ENCODE data around the gene BNC2.

DNA sequence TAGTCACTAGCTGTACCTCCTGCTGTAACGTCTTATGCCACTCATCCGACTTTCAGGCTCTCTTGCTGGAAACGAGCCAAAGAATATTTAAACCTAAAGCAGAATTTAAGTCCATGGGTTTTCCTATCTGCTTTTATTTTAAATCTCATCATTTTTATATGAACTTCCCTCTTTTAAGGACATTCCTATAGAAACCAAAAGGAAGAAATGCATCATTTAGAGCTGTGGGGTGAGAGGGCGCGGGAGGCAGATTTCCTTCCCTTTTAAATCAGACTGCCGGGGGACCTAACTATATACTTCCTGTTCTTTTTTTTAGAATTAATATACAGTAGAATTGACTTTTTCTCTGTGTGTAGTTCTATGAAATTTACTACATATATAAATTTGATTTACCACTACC lies 468.8 kb downstream of the BNC2 start:
- TF ChIP-seq, protein P1, sequence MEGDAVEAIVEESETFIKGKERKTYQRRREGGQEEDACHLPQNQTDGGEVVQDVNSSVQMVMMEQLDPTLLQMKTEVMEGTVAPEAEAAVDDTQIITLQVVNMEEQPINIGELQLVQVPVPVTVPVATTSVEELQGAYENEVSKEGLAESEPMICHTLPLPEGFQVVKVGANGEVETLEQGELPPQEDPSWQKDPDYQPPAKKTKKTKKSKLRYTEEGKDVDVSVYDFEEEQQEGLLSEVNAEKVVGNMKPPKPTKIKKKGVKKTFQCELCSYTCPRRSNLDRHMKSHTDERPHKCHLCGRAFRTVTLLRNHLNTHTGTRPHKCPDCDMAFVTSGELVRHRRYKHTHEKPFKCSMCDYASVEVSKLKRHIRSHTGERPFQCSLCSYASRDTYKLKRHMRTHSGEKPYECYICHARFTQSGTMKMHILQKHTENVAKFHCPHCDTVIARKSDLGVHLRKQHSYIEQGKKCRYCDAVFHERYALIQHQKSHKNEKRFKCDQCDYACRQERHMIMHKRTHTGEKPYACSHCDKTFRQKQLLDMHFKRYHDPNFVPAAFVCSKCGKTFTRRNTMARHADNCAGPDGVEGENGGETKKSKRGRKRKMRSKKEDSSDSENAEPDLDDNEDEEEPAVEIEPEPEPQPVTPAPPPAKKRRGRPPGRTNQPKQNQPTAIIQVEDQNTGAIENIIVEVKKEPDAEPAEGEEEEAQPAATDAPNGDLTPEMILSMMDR (IDR thresholded peaks at IDR 0.05; ENCODE audit: insufficient read depth, low read length) = no peak
- TF ChIP-seq, protein P2, sequence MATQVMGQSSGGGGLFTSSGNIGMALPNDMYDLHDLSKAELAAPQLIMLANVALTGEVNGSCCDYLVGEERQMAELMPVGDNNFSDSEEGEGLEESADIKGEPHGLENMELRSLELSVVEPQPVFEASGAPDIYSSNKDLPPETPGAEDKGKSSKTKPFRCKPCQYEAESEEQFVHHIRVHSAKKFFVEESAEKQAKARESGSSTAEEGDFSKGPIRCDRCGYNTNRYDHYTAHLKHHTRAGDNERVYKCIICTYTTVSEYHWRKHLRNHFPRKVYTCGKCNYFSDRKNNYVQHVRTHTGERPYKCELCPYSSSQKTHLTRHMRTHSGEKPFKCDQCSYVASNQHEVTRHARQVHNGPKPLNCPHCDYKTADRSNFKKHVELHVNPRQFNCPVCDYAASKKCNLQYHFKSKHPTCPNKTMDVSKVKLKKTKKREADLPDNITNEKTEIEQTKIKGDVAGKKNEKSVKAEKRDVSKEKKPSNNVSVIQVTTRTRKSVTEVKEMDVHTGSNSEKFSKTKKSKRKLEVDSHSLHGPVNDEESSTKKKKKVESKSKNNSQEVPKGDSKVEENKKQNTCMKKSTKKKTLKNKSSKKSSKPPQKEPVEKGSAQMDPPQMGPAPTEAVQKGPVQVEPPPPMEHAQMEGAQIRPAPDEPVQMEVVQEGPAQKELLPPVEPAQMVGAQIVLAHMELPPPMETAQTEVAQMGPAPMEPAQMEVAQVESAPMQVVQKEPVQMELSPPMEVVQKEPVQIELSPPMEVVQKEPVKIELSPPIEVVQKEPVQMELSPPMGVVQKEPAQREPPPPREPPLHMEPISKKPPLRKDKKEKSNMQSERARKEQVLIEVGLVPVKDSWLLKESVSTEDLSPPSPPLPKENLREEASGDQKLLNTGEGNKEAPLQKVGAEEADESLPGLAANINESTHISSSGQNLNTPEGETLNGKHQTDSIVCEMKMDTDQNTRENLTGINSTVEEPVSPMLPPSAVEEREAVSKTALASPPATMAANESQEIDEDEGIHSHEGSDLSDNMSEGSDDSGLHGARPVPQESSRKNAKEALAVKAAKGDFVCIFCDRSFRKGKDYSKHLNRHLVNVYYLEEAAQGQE (IDR thresholded peaks at IDR 0.05; ENCODE audit: insufficient replicate concordance, low read depth) = no peak
